Gastroesophageal sphincter (tissue), 3 donors: ENCODE data around the gene SULT4A1.

ENCODE experiments used
- CTCF ChIP-seq, 4 experiments: fragments of 200-600 bp in 2 of 4; fragments of 450-650 bp in 2 of 4; sonication (generic) in 1 of 4; IDR thresholded peaks; one replicate each; pipeline ENCODE4 v1.5.1; 2017 to 2019; ENCODE audit warnings: antibody characterized with exemption in 4 of 4, mild to moderate bottlenecking in 2 of 4, moderate library complexity in 2 of 4
- EP300 ChIP-seq: sonication (generic); formaldehyde crosslinking; IDR thresholded peaks from one replicate; pipeline ENCODE4 v1.6.1; 2017; ENCODE audit warnings: antibody characterized with exemption, mild to moderate bottlenecking
- POLR2A ChIP-seq, 2 donors: fragments of 450-650 bp; IDR thresholded peaks; one replicate each; pipeline ENCODE4 v1.6.1; 2017; ENCODE audit warnings: antibody characterized with exemption in 2 of 2, mild to moderate bottlenecking in 2 of 2, moderate library complexity in 1 of 2
- POLR2AphosphoS5 ChIP-seq: sonication (generic); formaldehyde crosslinking; IDR thresholded peaks from one replicate; pipeline ENCODE4 v1.6.1; 2017; ENCODE audit warnings: antibody characterized with exemption

- TF ChIP-seq CTCF (IDR thresholded peaks at IDR 0.05), result no peak
- TF ChIP-seq POLR2A (IDR thresholded peaks at IDR 0.05), result no peak
- TF ChIP-seq POLR2AphosphoS5, result no peak
- TF ChIP-seq EP300, result no peak
Measured at GRCh38 chr22:43837666-43838065, 24.6 kb downstream of the SULT4A1 start.
